NCI-H1105 treated with DMSO at 0.1 percent for 48 hours (cell line): ENCODE data around the gene BCLAF3.

Experiments used
- DNase-seq: peaks from one replicate; lab custom pipeline; 2025; lab: John Stamatoyannopoulos, UW

Gene BCLAF3

DNA sequence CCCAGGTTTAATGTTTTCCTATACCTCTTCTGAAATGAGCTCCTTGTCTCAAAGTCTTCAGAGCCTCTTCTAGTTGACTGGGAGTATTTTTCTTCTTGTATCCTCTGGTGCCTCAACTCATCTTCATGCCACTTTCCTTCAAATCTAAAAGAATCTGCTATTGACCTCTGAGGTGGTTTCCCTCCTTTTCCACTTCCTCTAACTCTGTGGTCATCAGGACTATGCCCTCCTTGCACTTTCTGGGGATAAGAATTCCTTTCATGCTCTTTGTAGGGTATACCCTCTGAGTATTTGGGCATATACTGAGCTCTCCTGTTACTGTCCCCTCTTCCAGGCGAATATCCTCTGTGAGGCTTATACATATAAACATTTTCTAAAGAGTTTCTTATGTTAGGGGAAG lies 24.8 kb downstream of the BCLAF3 start:
- DNase-seq = no peak

GRCh38 chrX:19964017-19964710 lies 26.7 kb downstream of the BCLAF3 start:
- DNase-seq = no peak

DNA sequence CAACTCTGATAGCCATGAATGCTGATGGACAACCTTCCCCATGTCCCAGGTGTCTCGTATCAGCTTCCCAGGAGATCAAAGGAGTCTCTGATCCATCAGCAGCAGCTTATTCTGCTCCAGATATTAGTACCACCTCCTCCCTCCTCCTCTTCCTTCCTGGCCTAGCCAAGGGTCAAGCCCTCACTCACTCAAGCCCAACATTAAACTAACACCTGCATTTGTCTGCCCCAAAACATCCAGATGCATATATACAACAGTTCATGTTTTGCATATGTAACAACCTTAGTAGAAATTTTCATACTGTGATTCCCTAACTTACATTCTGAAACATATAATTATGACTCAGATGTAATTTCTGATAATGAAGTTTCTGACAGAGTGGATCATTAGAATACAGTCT lies 29.9 kb downstream of the BCLAF3 start:
- DNase-seq = no peak

DNA sequence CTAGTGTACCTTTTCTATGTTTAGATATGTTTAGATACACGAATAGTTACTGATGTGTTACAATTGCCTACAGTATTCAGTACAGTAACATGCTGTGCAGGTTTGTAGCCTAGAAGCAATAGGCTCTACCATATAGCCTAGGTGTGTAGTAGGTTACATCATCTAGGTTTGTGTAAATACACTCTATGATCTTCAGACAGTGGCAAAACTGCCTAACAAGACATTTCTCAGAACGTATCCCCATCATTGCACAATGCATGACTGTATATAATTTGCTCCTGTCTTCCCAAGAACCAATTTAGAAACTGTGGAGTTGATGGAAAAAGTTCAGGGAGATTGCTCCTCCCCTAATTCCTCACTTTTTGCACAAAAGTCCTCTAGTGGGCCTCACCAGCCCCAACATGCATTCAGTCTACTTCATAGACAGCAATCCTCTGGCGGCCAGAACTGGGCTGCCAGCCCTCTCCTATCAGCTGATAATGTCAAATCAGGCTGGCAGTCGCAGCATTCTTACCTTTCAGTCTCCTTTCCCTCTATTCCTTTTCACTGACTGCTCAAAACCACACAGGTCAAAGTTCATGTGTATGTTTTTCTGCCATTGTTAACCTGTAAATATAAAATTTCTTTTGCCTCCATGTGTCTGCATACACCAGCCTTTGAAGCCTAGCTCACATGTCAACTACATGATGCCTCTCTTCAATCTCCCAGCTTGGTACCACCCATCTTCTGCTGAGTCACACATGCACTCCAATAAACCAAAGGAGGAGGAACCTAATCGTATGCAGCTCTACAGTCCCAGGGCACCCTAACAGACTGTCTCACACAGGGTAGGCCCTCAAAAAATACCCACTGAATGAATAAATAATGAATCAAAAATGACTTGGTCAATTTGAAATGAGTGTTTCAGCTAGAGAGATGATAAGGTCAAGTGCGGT lies 32.0 kb downstream of the BCLAF3 start:
- DNase-seq = no peak

GRCh38 chrX:19956923-19957322 lies 33.9 kb downstream of the BCLAF3 start:
- no peak for DNase-seq

GRCh38 chrX:19956306-19956705 lies 34.6 kb downstream of the BCLAF3 start:
- DNase-seq = no peak

- DNase-seq = no peak
These were observed 35.6 kb downstream of the BCLAF3 start for GRCh38 chrX:19955306-19955705.

- DNase-seq = no peak
These were observed 36.3 kb downstream of the BCLAF3 start for GRCh38 chrX:19954335-19955096.

GRCh38 chrX:19953145-19953544 lies 37.7 kb downstream of the BCLAF3 start:
- no peak for DNase-seq

- DNase-seq = no peak
These were observed 41.5 kb downstream of the BCLAF3 start for GRCh38 chrX:19949340-19949739.

- DNase-seq = no peak
These were observed 43.2 kb downstream of the BCLAF3 start for GRCh38 chrX:19947612-19948011.
